Activated T-helper 17 cell treated with anti-CD3 and anti-CD28 coated beads, Interleukin-2, amount 50 U/mL, for 72 hours (primary cell): ENCODE data around the gene PTPRA. TPM values are rescaled to one million over a fixed set of nuclear protein-coding genes. Genes with fewer than 3 reads are reported as not detected.
"Not testable (repeated sequence)": the region's sequence is repeated elsewhere in the genome, so short reads cannot be mapped to it uniquely, and the experiment has no call there.

ENCODE experiments used
- ATAC-seq: fragments of 150-1000 bp; cut with Tn5 transposase; replicated peaks from 2 replicates; pipeline ENCODE4 v1.10.0; 2021; ENCODE audit warnings: mild to moderate bottlenecking, moderate library complexity
- H3K27ac Mint-ChIP-seq: one replicate; pipeline ENCODE4 v1.8.0; 2022; ENCODE audit warnings: mixed read lengths
- H3K27me3 Mint-ChIP-seq: one replicate; pipeline ENCODE4 v1.8.0; 2022; ENCODE audit warnings: mixed read lengths
- H3K36me3 Mint-ChIP-seq: one replicate; pipeline ENCODE4 v1.8.0; 2022; ENCODE audit warnings: low read depth, mild to moderate bottlenecking, mixed read lengths
- H3K4me1 Mint-ChIP-seq: one replicate; pipeline ENCODE4 v1.8.0; 2022; ENCODE audit warnings: mixed read lengths
- H3K4me3 Mint-ChIP-seq: one replicate; pipeline ENCODE4 v1.8.0; 2022; ENCODE audit warnings: mild to moderate bottlenecking, mixed read lengths
- H3K9me3 Mint-ChIP-seq: one replicate; pipeline ENCODE4 v1.8.0; 2022; ENCODE audit warnings: mixed read lengths
- total RNA-seq, 2 donors: library from RNA; stranded (reverse); gene quantifications; one replicate each; pipeline ENCODE4 v1.2.3, GENCODE V29; 2022

PTPRA gene
- total RNA-seq, 2 donors from 2014 or later, result 40.0 to 46.5 TPM

DNA sequence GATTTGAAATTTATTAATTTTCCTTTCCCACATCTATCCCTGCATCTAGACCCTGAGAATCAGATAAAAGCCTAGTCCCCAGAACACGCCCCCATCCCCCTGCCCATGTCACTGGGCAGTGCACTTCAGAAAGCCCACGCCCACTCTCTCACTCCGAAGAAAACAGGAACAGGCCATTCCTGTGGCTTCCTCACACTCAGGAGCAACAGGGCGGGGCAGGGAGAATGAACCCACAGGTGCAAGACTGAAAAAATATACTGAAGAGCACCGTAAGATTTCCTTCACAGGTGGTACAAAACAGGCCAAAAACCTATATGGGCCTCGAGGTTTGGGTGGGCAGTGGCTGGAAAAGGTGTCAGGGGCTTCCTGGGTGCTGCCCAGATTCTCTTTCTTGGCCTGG lies 201.5 kb downstream of the PTPRA start:
- no peak overlapping the region for H3K4me3 Mint-ChIP-seq
- H3K4me1 Mint-ChIP-seq, result peaks cover 10% of the 10 kb centered on the region
- H3K27me3 Mint-ChIP-seq, result no peaks in the 10 kb centered on the region
- no peak for ATAC-seq
- H3K9me3 Mint-ChIP-seq, result no peaks in the 10 kb centered on the region
- H3K36me3 Mint-ChIP-seq, result no peaks in the 10 kb centered on the region
- H3K27ac Mint-ChIP-seq, result no peak overlapping the region

DNA sequence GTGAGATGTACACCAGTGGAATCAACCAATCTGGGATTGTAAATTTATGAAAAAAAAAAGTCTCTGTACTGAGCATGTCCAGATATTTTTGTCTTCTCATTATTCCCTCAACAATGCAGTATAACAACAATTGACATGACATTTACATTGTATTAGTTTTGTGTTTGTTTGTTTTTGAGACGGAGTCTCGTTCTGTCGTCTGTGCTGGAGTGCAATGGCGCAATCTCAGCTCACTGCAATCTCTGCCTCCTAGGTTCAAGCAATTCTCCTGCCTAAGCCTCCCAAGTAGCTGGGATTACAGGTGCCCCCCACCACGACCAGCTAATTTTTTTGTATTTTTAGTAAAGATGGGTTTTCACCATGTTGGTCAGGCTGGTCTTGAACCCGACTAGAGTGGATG lies 202.0 kb downstream of the PTPRA start:
- not testable (repeated sequence) for H3K36me3 Mint-ChIP-seq, H3K27ac Mint-ChIP-seq, H3K9me3 Mint-ChIP-seq, ATAC-seq, H3K27me3 Mint-ChIP-seq, H3K4me3 Mint-ChIP-seq
- peaks cover 10% of the 10 kb centered on the region for H3K4me1 Mint-ChIP-seq

DNA sequence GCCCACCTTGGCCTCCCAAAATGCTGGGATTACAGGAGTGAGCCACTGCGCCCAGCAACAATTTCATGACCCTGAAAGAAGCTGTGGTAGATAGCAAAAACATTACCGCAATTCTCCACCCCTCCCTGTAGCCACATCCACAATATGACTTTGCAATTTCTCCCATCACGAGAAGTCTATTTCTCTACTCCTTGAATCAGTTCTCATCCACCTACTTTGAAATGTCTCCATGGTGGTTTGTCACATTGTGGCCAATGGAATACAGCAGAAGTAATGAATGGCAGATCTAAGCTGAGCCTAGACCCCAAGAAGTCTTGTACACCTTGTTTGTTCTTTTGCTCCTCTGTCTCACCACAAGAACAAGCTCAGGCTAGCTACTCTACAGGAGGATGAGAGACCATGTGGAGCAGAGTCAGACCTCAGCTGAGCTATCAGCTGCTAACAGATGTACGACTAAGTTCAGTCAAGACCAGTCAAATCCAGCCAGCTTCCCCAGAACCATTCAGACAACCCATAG lies 204.4 kb downstream of the PTPRA start:
- peak; percentile 61 for ATAC-seq
- Mint-ChIP-seq H3K4me1 (peaks cover 4% of the 10 kb centered on the region), H3K4me3 (peak overlapping the region; percentile 35), H3K27ac (no peak overlapping the region), H3K27me3 (peaks cover 22% of the 10 kb centered on the region), H3K36me3 (no peaks in the 10 kb centered on the region), H3K9me3 (no peaks in the 10 kb centered on the region)

DNA sequence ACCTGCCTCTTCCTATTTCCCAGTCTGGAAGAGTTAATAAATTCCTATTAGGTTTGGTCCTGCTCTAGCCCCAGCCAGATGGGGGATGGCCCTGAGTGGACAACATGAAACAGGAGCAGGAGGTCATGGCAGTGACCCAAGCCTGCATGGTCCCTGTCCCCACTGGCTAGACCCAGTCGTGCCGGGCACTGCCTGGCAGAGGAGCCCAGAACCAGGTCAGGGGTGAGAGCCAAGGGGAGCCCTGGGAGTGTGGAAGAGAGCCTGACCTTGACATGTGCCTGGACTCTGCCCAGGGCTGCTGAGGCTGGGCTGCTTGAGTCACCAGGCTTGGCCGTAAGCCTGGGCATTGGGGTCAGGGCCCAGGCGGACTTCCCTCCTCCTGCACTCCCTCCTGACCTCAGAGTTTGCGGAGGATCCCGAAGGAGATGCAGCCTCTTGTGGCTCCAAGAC lies 207.7 kb downstream of the PTPRA start:
- Mint-ChIP-seq H3K4me3 (no peak overlapping the region), H3K9me3 (no peaks in the 10 kb centered on the region), H3K4me1 (peaks cover 4% of the 10 kb centered on the region), H3K36me3 (no peaks in the 10 kb centered on the region), H3K27ac (no peak overlapping the region), H3K27me3 (peaks cover 34% of the 10 kb centered on the region)
- ATAC-seq, result no peak

DNA sequence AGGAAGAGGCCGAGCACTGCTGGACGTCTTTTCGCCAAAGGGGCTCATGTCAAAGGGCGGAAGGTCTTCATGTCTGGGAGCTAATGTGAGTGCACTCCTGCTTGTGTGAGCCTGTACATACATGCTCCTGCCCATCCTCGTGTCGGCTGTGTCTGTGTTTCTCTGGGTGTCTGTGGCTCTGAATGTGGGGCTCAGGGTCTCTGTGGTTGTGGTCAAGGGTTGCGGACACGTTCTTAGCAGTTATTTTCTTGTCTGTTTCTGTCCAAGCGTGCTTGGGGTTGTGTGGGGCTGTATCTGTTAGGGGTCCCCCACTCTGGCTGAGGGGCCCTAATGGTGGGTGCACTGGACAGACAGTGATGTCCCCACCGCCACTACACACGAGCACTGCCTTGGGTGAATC lies 208.4 kb downstream of the PTPRA start:
- H3K36me3 Mint-ChIP-seq, result no peaks in the 10 kb centered on the region
- H3K9me3 Mint-ChIP-seq, result no peaks in the 10 kb centered on the region
- H3K27me3 Mint-ChIP-seq, result peaks cover 34% of the 10 kb centered on the region
- peaks cover 4% of the 10 kb centered on the region for H3K4me1 Mint-ChIP-seq
- H3K4me3 Mint-ChIP-seq, result peak overlapping the region; percentile 9
- ATAC-seq, result no peak
- H3K27ac Mint-ChIP-seq, result no peak overlapping the region

DNA sequence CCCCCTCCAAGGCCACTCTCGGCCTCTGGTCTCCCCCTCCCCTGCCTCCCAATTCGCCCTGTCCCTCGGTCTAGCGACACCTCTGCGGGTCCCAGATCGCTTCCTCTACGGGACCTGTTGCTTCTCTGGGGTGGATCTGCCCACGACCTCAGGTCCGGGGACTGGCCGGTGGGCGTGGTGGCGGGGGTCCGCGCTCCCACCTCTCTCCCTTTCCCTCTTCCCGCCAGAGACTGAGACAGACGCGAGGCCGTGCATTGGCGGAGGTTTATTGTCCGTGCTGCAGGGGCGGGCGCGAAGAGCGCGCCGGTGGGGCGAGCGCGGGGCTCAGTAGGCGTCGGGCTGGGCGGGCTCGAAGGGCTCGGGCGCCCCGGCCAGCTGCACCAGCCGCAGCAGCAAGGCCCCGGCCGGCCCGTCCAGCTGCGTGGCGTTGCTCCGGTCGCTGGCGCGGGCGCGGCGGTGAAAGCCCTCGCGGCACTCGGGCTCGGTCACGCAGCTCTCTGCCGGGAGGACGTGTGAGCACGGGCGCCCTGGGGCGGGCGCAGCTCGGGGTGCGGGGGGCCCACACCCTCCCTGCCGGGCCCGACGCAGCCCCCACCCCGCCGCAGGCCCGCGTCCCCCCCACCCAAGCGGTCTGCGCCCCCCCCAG lies 209.1 kb downstream of the PTPRA start:
- Mint-ChIP-seq H3K4me1 (peaks cover 4% of the 10 kb centered on the region), H3K9me3 (no peaks in the 10 kb centered on the region), H3K27me3 (peaks cover 34% of the 10 kb centered on the region), H3K36me3 (no peaks in the 10 kb centered on the region), H3K27ac (no peak overlapping the region), H3K4me3 (peak overlapping the region; percentile 9)
- ATAC-seq, result peak; percentile 30

DNA sequence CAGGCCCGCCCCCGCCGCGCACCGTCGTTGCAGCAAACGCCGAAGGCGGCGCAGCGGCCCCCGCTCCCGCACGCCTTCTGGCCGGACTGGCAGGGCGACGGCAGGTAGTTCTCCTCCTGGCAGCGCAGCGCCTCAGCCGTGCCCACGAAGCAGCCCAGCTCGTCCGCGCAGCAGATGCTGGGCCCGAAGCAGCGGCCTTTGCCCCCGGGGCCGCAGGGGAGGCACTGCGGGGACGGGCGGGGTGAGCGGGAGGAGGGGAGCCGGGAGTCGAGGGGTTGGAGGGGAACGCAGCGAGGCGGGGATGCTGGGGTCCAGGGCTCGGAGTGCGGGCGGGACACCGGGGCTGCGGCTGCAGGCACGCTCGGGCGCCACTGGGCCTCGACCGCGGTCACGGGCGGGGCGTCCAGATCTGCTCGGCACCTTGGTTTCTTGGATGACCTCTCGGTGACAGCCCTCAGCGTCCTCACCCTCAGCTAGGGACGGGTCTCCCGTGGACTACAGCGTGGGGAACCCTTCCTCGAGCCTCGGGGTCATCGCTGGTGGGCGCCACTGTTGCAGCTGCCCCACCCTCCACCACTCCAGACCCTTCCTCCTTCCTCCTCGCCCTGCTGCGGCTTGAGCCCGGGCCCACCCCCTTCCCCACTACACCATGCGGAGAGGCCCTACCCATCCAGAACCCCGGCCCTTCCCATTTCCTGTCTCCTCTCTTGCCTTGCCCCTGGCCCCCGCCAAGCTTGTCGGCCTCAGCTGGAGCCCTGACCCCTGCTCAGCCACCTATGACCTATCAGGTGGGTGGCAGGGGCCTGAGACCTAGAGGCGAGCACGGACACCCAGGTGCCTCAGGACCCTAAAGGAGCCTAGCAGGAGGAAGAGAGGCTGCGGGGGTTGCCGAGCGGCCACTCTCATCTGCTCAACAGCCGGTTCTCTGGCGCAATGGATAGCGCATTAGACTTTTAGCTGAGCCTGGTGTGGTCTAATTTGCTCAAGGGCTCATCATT lies 210.0 kb downstream of the PTPRA start:
- Mint-ChIP-seq H3K4me3 (peak overlapping the region; percentile 51), H3K27me3 (peaks cover 34% of the 10 kb centered on the region), H3K4me1 (no peaks in the 10 kb centered on the region), H3K27ac (no peak overlapping the region), H3K36me3 (no peaks in the 10 kb centered on the region), H3K9me3 (no peaks in the 10 kb centered on the region)
- peak; percentile 52 for ATAC-seq

DNA sequence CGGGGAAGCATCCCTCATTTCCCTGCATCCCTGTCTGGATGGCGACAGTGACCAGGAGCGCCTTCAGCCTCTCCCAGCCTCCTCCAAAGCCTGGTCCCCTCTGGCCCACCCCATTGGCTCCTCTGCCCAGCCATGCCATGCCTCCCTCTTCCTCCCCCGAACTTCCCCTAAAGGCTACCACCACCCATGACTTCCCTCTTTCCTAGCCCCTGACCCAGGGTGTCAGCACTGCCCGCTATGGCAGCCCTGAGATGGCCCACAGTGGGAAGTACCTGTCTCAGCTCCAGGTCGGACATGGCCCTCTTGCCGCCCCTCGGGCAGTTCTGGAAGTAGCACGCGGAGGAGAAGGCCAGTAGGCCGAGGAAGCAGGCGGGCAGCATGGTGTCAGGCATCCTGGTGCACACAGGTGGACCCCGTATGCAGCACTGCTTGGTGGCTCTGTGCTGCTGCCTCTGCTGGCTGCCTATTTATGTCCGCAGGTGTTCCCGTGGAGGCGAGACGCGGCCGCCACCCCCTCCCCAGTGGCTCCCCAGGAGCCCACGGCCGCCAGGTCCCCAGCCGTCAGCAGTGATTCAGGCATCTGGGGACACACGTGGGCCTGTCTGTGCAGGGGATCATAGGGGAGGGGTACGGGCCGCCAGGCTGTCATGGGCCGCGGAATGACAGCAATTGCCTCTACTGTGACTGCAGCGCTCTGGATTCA lies 211.2 kb downstream of the PTPRA start, which contains the start of gene AVP:
Gene AVP (minus strand): TSS at position 442 of the 703 bp plus-strand sequence. CDS start 50 bp downstream, at position 392.
- Mint-ChIP-seq H3K9me3 (no peaks in the 10 kb centered on the region), H3K36me3 (no peaks in the 10 kb centered on the region), H3K4me1 (no peaks in the 10 kb centered on the region), H3K27me3 (peaks cover 34% of the 10 kb centered on the region), H3K4me3 (peak within 1 kb of the TSS; percentile 51), H3K27ac (no peak within 1 kb of the TSS)
- ATAC-seq, result no peak

DNA sequence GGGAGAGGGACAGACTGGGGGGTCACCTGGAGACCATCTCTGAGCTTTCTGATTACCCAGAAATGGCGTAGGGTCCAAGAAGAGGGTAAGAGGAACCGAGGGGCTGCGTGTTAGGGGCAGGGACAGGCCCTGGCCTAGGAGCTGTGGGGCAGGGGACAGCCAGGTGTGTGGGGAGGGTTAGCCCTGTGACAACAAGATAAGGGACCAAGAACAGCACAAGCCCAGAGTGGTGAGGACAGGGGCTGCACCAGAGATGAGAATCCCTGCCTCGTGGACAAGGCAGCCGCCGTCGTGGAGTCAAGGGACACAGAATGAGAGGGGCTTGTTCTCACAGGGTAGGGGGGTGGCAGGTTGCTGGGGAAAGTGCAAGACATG lies 211.7 kb downstream of the PTPRA start:
- Mint-ChIP-seq H3K27ac (no peak overlapping the region), H3K27me3 (peaks cover 39% of the 10 kb centered on the region), H3K36me3 (no peaks in the 10 kb centered on the region), H3K9me3 (no peaks in the 10 kb centered on the region), H3K4me1 (no peaks in the 10 kb centered on the region), H3K4me3 (no peak overlapping the region)
- ATAC-seq, result no peak

DNA sequence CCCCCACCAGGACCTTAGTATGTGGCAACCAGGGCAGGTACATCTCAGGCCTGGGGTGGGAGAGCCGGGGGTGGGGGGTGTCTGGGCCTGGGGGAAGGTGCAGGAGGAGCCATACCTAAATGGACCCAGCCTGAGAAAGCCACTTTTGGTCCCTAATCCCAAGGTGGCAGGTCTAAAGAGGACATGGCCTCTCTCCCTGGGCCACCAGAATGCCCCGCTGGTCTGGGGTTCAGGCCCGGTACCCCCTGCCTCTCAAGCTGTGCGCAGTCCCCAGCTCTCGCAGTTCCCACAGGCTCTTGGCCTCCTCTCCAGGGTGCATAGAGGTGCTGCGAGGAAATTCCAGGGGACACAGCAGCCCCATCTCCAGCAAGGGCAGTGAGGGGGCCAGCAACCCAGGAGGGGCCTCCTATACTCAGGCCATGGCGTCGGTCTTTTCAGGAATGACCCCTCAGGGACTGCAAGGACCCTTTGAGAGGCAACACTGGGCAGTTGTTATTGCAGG lies 212.3 kb downstream of the PTPRA start:
- Mint-ChIP-seq H3K4me1 (no peaks in the 10 kb centered on the region), H3K4me3 (no peak overlapping the region), H3K9me3 (no peaks in the 10 kb centered on the region), H3K36me3 (no peaks in the 10 kb centered on the region), H3K27me3 (peaks cover 39% of the 10 kb centered on the region), H3K27ac (no peak overlapping the region)
- no peak for ATAC-seq

DNA sequence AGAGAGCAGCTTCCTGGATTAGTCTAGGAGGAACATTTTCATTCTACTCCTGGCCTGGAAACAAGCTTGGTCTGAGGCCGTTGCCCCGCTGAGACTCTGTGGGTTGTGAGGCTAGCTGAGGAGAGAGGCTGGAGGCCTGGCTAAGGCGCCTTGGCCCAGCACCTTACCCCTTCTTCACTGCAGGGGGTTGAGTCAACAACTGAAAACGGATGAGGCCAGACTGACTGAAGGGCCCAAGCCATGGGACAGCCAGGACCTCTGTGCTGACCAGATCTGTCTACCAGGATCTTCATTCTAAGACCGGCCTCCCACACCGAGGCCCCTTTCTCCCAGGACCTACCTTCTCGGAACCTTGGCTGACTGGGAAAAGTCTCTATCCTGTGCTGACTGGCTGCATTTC lies 214.8 kb downstream of the PTPRA start:
- H3K27me3 Mint-ChIP-seq, result peaks cover 28% of the 10 kb centered on the region
- H3K27ac Mint-ChIP-seq, result no peak overlapping the region
- H3K9me3 Mint-ChIP-seq, result no peaks in the 10 kb centered on the region
- ATAC-seq, result no peak
- no peaks in the 10 kb centered on the region for H3K36me3 Mint-ChIP-seq
- no peak overlapping the region for H3K4me3 Mint-ChIP-seq
- peaks cover 4% of the 10 kb centered on the region for H3K4me1 Mint-ChIP-seq
